Ascending aorta (tissue), 2 donors: ENCODE measurements around the gene PKIG. TPM values are rescaled to one million over a fixed set of nuclear protein-coding genes. Genes with fewer than 3 reads are reported as not detected.
"Not testable (repeated sequence)": the region's sequence is repeated elsewhere in the genome, so short reads cannot be mapped to it uniquely, and the experiment has no call there.

ENCODE experiments used
- DNase-seq, 2 donors: peaks; one replicate each; pipeline ENCODE4 v3.0.0-alpha.2; 2019; ENCODE audit warnings: low spot score in 2 of 2
- H3K27ac ChIP-seq, 2 donors: fragments of 200-600 bp; sonication (generic); one replicate each; pipeline ENCODE4 v1.5.1; 2016 to 2017; ENCODE audit warnings: mild to moderate bottlenecking in 1 of 2
- H3K27me3 ChIP-seq: fragments of 200-600 bp; sonication (generic); one replicate; pipeline ENCODE4 v1.5.1; 2017
- H3K36me3 ChIP-seq, 2 donors: fragments of 200-600 bp; sonication (generic); one replicate each; pipeline ENCODE4 v1.5.1; 2016
- H3K4me1 ChIP-seq, 2 donors: fragments of 200-600 bp; sonication (generic); one replicate each; pipeline ENCODE4 v1.5.1; 2016 to 2017; ENCODE audit warnings: mild to moderate bottlenecking in 1 of 2
- H3K4me3 ChIP-seq, 2 donors: fragments of 200-600 bp; sonication (generic); one replicate each; pipeline ENCODE4 v1.5.1; 2016 to 2017; ENCODE audit warnings: mild to moderate bottlenecking in 1 of 2
- H3K9me3 ChIP-seq, 2 donors: fragments of 200-600 bp; sonication (generic); one replicate each; pipeline ENCODE4 v1.5.1; 2016
- intact Hi-C: fragments of 100-400 bp; cut with DNase I; formaldehyde crosslinking; loops from one replicate; pipeline ENCODE4 v1.15.1; 2023
- total RNA-seq: library from RNA; depleted of rRNA; stranded (reverse); fragments of >200 nt; gene quantifications from one replicate; pipeline ENCODE4 v1.1.0, GENCODE V29; 2016
- TF ChIP-seq, protein P1 (sequence below), 3 experiments: fragments of 200-600 bp in 2 of 3; fragments of 450-650 bp in 1 of 3; sonication (generic) in 2 of 3; IDR thresholded peaks; one replicate each; pipeline ENCODE4 v1.5.1; 2016 to 2019; ENCODE audit warnings: antibody characterized with exemption in 3 of 3, mild to moderate bottlenecking in 1 of 3, moderate library complexity in 1 of 3

Gene PKIG
- total RNA-seq, 1 donor from 2014 or later, result 84.7 TPM

GRCh38 chr20:44585057-44585963 lies 2.9 kb downstream of the PKIG start:
- Histone ChIP-seq H3K36me3 (peaks cover 2 to 5% of the 10 kb centered on the region in 2 donors), H3K27ac (peak overlapping the region; percentile 62 to 83), H3K4me1 (peaks cover 25 to 39% of the 10 kb centered on the region in 2 donors), H3K9me3 (no peaks in the 10 kb centered on the region), H3K27me3 (no peaks in the 10 kb centered on the region), H3K4me3 (peak overlapping the region in 1 of 2 donors; percentile 13)
- no peak for DNase-seq
- intact Hi-C loops, result no loop called here
- TF ChIP-seq, protein P1, sequence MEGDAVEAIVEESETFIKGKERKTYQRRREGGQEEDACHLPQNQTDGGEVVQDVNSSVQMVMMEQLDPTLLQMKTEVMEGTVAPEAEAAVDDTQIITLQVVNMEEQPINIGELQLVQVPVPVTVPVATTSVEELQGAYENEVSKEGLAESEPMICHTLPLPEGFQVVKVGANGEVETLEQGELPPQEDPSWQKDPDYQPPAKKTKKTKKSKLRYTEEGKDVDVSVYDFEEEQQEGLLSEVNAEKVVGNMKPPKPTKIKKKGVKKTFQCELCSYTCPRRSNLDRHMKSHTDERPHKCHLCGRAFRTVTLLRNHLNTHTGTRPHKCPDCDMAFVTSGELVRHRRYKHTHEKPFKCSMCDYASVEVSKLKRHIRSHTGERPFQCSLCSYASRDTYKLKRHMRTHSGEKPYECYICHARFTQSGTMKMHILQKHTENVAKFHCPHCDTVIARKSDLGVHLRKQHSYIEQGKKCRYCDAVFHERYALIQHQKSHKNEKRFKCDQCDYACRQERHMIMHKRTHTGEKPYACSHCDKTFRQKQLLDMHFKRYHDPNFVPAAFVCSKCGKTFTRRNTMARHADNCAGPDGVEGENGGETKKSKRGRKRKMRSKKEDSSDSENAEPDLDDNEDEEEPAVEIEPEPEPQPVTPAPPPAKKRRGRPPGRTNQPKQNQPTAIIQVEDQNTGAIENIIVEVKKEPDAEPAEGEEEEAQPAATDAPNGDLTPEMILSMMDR (IDR thresholded peaks at IDR 0.05), result no peak

GRCh38 chr20:44586289-44586911 lies 4.0 kb downstream of the PKIG start:
- Histone ChIP-seq H3K27me3 (no peaks in the 10 kb centered on the region), H3K27ac (peak overlapping the region; percentile 62 to 83), H3K9me3 (no peaks in the 10 kb centered on the region), H3K4me3 (peak overlapping the region in 1 of 2 donors; percentile 33), H3K36me3 (peaks cover 7 to 16% of the 10 kb centered on the region in 2 donors), H3K4me1 (peaks cover 25 to 36% of the 10 kb centered on the region in 2 donors)
- DNase-seq, result no peak
- TF ChIP-seq, protein P1 (IDR thresholded peaks at IDR 0.05), result no peak
- intact Hi-C loops, result loop anchor here (2.0 kb wide), 1 partner anchor 14 kb away; no protein-coding TSS in a partner anchor

- Histone ChIP-seq H3K36me3 (peaks cover 10 to 25% of the 10 kb centered on the region in 2 donors), H3K9me3 (no peaks in the 10 kb centered on the region), H3K4me1 (peaks cover 19 to 28% of the 10 kb centered on the region in 2 donors), H3K27me3 (no peaks in the 10 kb centered on the region), H3K4me3 (peak overlapping the region in 1 of 2 donors; percentile 33), H3K27ac (peak overlapping the region; percentile 62 to 83)
- DNase-seq, result no peak
- TF ChIP-seq, protein P1 (IDR thresholded peaks at IDR 0.05), result no peak
- intact Hi-C loops, result loop anchor here (2.0 kb wide), 1 partner anchor 13 kb away; no protein-coding TSS in a partner anchor
Measured at GRCh38 chr20:44587035-44587980, 4.9 kb downstream of the PKIG start.

- H3K27me3 ChIP-seq, intact Hi-C loops, H3K4me3 ChIP-seq, H3K27ac ChIP-seq, DNase-seq, H3K9me3 ChIP-seq: not testable (repeated sequence)
- peaks cover 19 to 26% of the 10 kb centered on the region in 2 donors for H3K4me1 ChIP-seq
- H3K36me3 ChIP-seq, result peaks cover 12 to 31% of the 10 kb centered on the region in 2 donors
Measured at GRCh38 chr20:44588321-44588720, 5.9 kb downstream of the PKIG start.

GRCh38 chr20:44589537-44589936 lies 7.2 kb downstream of the PKIG start:
- intact Hi-C loops, result no loop called here
- no peak for DNase-seq
- Histone ChIP-seq H3K27me3 (no peaks in the 10 kb centered on the region), H3K36me3 (peaks cover 12 to 31% of the 10 kb centered on the region in 2 donors), H3K9me3 (no peaks in the 10 kb centered on the region), H3K4me1 (peaks cover 23 to 38% of the 10 kb centered on the region in 2 donors), H3K4me3 (no peak overlapping the region), H3K27ac (no peak overlapping the region)
- TF ChIP-seq, protein P1 (IDR thresholded peaks at IDR 0.05), result no peak
